Uterus (tissue), 4 donors: Measurements from ENCODE around the gene EP300. TPM values are rescaled to one million over a fixed set of nuclear protein-coding genes. Genes with fewer than 3 reads are reported as not detected.
"Not testable (repeated sequence)": the region's sequence is repeated elsewhere in the genome, so short reads cannot be mapped to it uniquely, and the experiment has no call there.

Experiments
- DNase-seq, 2 donors: peaks; one replicate each; pipeline ENCODE4 v3.0.0-alpha.2; 2019 to 2020
- H3K27ac ChIP-seq, 2 donors: fragments of 200-600 bp; sonication (generic); 1 replicate in 1 of 2; 2 replicates in 1 of 2; pipeline ENCODE4 v1.5.1; 2016 to 2018
- H3K27me3 ChIP-seq, 2 donors: fragments of 200-600 bp; sonication (generic); one replicate each; pipeline ENCODE4 v1.5.1; 2018 to 2019; ENCODE audit warnings: control low read depth in 1 of 2
- H3K36me3 ChIP-seq, 2 donors: fragments of 200-600 bp; sonication (generic); one replicate each; pipeline ENCODE4 v1.5.1; 2019; ENCODE audit warnings: control low read depth in 1 of 2
- H3K4me1 ChIP-seq, 2 donors: fragments of 200-600 bp; sonication (generic); one replicate each; pipeline ENCODE4 v1.5.1; 2018 to 2019; ENCODE audit warnings: control low read depth in 1 of 2
- H3K4me3 ChIP-seq, 2 donors: fragments of 200-600 bp; sonication (generic); 1 replicate in 1 of 2; 2 replicates in 1 of 2; pipeline ENCODE4 v1.5.1; 2018 to 2019; ENCODE audit warnings: mild to moderate bottlenecking in 1 of 2
- H3K9me3 ChIP-seq, 2 donors: fragments of 200-600 bp; sonication (generic); one replicate each; pipeline ENCODE4 v1.5.1; 2019; ENCODE audit warnings: control low read depth in 1 of 2
- POLR2A ChIP-seq, 2 donors: fragments of 450-650 bp; IDR thresholded peaks; one replicate each; pipeline ENCODE4 v1.6.1; 2016; ENCODE audit warnings: antibody characterized with exemption in 2 of 2, mild to moderate bottlenecking in 1 of 2, moderate library complexity in 1 of 2
- intact Hi-C: fragments of 100-400 bp; cut with DNase I; formaldehyde crosslinking; loops from one replicate; pipeline ENCODE4 v1.15.1; 2023; ENCODE audit warnings: low total_unique reads
- total RNA-seq, 4 donors: library from RNA; depleted of rRNA in 3 of 4; stranded (reverse); fragments of >200 nt in 3 of 4; gene quantifications; one replicate each; pipeline versions ENCODE4 v1.1.0 to v1.2.4, GENCODE V29; 2014 to 2023
- TF ChIP-seq, protein P1 (sequence below), 4 experiments: fragments of 200-600 bp in 2 of 4; fragments of 450-650 bp in 2 of 4; sonication (generic) in 2 of 4; IDR thresholded peaks; one replicate each; pipeline ENCODE4 v1.5.1; 2016 to 2019; ENCODE audit warnings: antibody characterized with exemption in 4 of 4, mild to moderate bottlenecking in 2 of 4, moderate library complexity in 1 of 4
- donor health status: DM: yes; HTN: yes; CAD: no.

Gene EP300
- total RNA-seq, 4 donors from 2014 or later = 18.8 to 116 (median 72.5) TPM

DNA sequence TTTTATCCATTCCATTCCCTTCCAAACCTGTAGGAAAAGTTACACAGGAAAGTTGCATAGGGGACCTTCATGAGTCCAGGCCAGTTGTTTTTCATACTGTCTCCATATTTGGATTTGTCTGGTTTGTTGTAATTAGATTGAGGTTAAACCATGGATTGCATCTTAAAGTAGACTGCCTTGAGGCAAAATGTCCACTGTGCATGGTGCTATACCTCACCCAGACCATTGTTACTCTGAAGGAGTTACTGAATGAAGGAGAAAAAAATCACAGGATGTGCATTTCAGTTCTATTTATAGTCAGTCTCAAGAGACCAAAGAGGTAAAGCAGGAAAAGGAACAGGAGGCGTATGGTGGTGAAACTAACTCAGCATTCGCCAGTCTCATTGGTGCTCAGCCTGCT lies 83.2 kb downstream of the EP300 start:
- H3K4me3 ChIP-seq = no peak overlapping the region
- no peaks in the 10 kb centered on the region for H3K27me3 ChIP-seq
- H3K27ac ChIP-seq = no peak overlapping the region
- TF ChIP-seq, protein P1, sequence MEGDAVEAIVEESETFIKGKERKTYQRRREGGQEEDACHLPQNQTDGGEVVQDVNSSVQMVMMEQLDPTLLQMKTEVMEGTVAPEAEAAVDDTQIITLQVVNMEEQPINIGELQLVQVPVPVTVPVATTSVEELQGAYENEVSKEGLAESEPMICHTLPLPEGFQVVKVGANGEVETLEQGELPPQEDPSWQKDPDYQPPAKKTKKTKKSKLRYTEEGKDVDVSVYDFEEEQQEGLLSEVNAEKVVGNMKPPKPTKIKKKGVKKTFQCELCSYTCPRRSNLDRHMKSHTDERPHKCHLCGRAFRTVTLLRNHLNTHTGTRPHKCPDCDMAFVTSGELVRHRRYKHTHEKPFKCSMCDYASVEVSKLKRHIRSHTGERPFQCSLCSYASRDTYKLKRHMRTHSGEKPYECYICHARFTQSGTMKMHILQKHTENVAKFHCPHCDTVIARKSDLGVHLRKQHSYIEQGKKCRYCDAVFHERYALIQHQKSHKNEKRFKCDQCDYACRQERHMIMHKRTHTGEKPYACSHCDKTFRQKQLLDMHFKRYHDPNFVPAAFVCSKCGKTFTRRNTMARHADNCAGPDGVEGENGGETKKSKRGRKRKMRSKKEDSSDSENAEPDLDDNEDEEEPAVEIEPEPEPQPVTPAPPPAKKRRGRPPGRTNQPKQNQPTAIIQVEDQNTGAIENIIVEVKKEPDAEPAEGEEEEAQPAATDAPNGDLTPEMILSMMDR (IDR thresholded peaks at IDR 0.05) = no peak
- no peak for TF ChIP-seq POLR2A (IDR thresholded peaks at IDR 0.05)
- intact Hi-C loops = no loop called here
- DNase-seq = no peak
- H3K9me3 ChIP-seq = no peaks in the 10 kb centered on the region
- no peaks in the 10 kb centered on the region for H3K36me3 ChIP-seq
- H3K4me1 ChIP-seq = no peaks in the 10 kb centered on the region

DNA sequence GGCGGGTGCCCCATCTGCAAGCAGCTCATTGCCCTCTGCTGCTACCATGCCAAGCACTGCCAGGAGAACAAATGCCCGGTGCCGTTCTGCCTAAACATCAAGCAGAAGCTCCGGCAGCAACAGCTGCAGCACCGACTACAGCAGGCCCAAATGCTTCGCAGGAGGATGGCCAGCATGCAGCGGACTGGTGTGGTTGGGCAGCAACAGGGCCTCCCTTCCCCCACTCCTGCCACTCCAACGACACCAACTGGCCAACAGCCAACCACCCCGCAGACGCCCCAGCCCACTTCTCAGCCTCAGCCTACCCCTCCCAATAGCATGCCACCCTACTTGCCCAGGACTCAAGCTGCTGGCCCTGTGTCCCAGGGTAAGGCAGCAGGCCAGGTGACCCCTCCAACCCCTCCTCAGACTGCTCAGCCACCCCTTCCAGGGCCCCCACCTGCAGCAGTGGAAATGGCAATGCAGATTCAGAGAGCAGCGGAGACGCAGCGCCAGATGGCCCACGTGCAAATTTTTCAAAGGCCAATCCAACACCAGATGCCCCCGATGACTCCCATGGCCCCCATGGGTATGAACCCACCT lies 84.7 kb downstream of the EP300 start:
- Histone ChIP-seq H3K27me3 (no peaks in the 10 kb centered on the region), H3K27ac (no peak overlapping the region), H3K9me3 (no peaks in the 10 kb centered on the region), H3K36me3 (no peaks in the 10 kb centered on the region), H3K4me1 (no peaks in the 10 kb centered on the region), H3K4me3 (no peak overlapping the region)
- intact Hi-C loops = no loop called here
- peak in 1 of 2 donors; percentile 29 for DNase-seq
- TF ChIP-seq POLR2A (IDR thresholded peaks at IDR 0.05) = no peak
- TF ChIP-seq, protein P1 (IDR thresholded peaks at IDR 0.05) = no peak

DNA sequence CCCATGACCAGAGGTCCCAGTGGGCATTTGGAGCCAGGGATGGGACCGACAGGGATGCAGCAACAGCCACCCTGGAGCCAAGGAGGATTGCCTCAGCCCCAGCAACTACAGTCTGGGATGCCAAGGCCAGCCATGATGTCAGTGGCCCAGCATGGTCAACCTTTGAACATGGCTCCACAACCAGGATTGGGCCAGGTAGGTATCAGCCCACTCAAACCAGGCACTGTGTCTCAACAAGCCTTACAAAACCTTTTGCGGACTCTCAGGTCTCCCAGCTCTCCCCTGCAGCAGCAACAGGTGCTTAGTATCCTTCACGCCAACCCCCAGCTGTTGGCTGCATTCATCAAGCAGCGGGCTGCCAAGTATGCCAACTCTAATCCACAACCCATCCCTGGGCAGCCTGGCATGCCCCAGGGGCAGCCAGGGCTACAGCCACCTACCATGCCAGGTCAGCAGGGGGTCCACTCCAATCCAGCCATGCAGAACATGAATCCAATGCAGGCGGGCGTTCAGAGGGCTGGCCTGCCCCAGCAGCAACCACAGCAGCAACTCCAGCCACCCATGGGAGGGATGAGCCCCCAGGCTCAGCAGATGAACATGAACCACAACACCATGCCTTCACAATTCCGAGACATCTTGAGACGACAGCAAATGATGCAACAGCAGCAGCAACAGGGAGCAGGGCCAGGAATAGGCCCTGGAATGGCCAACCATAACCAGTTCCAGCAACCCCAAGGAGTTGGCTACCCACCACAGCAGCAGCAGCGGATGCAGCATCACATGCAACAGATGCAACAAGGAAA lies 85.4 kb downstream of the EP300 start:
- TF ChIP-seq, protein P1 (IDR thresholded peaks at IDR 0.05) = no peak
- no peak for TF ChIP-seq POLR2A (IDR thresholded peaks at IDR 0.05)
- DNase-seq = no peak
- no peaks in the 10 kb centered on the region for H3K36me3 ChIP-seq
- H3K27ac ChIP-seq = no peak overlapping the region
- H3K4me1 ChIP-seq = no peaks in the 10 kb centered on the region
- intact Hi-C loops = no loop called here
- no peaks in the 10 kb centered on the region for H3K27me3 ChIP-seq
- H3K9me3 ChIP-seq = no peaks in the 10 kb centered on the region
- no peak overlapping the region for H3K4me3 ChIP-seq

DNA sequence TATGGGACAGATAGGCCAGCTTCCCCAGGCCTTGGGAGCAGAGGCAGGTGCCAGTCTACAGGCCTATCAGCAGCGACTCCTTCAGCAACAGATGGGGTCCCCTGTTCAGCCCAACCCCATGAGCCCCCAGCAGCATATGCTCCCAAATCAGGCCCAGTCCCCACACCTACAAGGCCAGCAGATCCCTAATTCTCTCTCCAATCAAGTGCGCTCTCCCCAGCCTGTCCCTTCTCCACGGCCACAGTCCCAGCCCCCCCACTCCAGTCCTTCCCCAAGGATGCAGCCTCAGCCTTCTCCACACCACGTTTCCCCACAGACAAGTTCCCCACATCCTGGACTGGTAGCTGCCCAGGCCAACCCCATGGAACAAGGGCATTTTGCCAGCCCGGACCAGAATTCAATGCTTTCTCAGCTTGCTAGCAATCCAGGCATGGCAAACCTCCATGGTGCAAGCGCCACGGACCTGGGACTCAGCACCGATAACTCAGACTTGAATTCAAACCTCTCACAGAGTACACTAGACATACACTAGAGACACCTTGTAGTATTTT lies 86.1 kb downstream of the EP300 start:
- peak in 1 of 2 donors; percentile 32 for DNase-seq
- no peak for TF ChIP-seq POLR2A (IDR thresholded peaks at IDR 0.05)
- TF ChIP-seq, protein P1 (IDR thresholded peaks at IDR 0.05) = no peak
- Histone ChIP-seq H3K36me3 (no peaks in the 10 kb centered on the region), H3K27me3 (no peaks in the 10 kb centered on the region), H3K9me3 (no peaks in the 10 kb centered on the region), H3K27ac (no peak overlapping the region), H3K4me1 (no peaks in the 10 kb centered on the region), H3K4me3 (no peak overlapping the region)
- intact Hi-C loops = no loop called here

DNA sequence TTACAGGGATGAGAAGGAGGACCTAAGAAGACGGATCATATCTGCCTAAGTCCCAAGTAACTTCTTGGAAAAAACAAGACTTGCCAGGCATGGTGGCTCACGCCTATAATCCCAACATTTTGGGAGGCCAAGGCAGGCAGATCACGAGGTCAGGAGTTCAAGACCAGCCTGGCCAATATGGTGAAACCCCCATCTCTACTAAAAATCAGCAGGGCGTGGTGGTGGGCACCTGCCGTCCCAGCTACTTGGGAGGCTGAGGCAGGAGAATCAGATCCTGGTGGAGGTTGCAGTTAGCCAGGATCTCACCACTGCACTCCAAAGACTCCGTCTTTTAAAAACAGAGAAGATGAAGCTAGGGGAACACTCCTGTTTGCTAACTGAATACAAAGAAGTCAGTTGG lies 88.0 kb downstream of the EP300 start:
- H3K4me3 ChIP-seq, H3K36me3 ChIP-seq, H3K27me3 ChIP-seq, H3K9me3 ChIP-seq, intact Hi-C loops, H3K27ac ChIP-seq, DNase-seq, H3K4me1 ChIP-seq: not testable (repeated sequence)
